HEK293 (cell line): ENCODE measurements around the gene SPRY4.
"Not testable (repeated sequence)": the region's sequence is repeated elsewhere in the genome, so short reads cannot be mapped to it uniquely, and the experiment has no call there.

Experiments
- SP2 ChIP-seq: fragments of 450-650 bp; formaldehyde crosslinking; IDR thresholded peaks from 2 replicates; pipeline ENCODE4 v1.5.1; 2016; ENCODE audit warnings: missing biosample characterization, missing genetic modification characterization
- ZNF423 ChIP-seq: fragments of 450-650 bp; formaldehyde crosslinking; IDR thresholded peaks from 2 replicates; pipeline ENCODE4 v1.5.1; 2016; ENCODE audit warnings: missing biosample characterization, missing genetic modification characterization
- TF ChIP-seq, protein P1 (sequence below): fragments of 450-650 bp; formaldehyde crosslinking; IDR thresholded peaks from 2 replicates; pipeline ENCODE4 v1.5.1; 2016; ENCODE audit warnings: missing biosample characterization, missing genetic modification characterization
- TF ChIP-seq, protein P2 (sequence below): fragments of 450-650 bp; formaldehyde crosslinking; IDR thresholded peaks from 2 replicates; pipeline ENCODE4 v1.5.1; 2016; ENCODE audit warnings: missing biosample characterization, missing genetic modification characterization

DNA sequence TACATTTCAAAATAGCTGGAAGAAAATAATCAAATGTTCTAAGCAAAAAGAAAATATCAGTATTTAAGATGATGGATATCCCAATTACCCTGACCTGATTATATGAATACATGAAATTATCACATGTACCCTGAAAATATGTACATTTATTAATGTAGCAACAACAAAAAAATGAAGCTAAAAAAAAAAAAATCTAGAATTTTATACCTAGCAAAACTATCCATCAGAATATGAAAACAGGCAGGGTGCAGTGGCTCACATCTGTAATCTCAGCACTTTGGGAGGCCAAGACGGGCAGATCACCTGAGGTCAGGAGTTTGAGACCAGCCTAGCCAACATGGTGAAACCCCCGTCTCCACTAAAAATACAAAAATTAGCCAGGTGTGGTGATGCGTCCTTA, 20.1 kb upstream of the SPRY4 start:
- TF ChIP-seq, protein P1, sequence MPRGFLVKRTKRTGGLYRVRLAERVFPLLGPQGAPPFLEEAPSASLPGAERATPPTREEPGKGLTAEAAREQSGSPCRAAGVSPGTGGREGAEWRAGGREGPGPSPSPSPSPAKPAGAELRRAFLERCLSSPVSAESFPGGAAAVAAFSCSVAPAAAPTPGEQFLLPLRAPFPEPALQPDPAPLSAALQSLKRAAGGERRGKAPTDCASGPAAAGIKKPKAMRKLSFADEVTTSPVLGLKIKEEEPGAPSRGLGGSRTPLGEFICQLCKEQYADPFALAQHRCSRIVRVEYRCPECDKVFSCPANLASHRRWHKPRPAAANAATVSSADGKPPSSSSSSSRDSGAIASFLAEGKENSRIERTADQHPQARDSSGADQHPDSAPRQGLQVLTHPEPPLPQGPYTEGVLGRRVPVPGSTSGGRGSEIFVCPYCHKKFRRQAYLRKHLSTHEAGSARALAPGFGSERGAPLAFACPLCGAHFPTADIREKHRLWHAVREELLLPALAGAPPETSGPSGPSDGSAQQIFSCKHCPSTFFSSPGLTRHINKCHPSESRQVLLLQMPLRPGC (tag by site-specific recombination), result not testable (repeated sequence)
- TF ChIP-seq ZNF423 (tag by site-specific recombination); SP2: not testable (repeated sequence)
- TF ChIP-seq, protein P2, sequence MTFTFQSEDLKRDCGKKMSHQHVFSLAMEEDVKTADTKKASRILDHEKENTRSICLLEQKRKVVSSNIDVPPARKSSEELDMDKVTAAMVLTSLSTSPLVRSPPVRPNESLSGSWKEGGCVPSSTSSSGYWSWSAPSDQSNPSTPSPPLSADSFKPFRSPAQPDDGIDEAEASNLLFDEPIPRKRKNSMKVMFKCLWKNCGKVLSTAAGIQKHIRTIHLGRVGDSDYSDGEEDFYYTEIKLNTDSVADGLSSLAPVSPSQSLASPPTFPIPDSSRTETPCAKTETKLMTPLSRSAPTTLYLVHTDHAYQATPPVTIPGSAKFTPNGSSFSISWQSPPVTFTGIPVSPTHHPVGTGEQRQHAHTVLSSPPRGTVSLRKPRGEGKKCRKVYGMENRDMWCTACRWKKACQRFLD (tag by site-specific recombination), result not testable (repeated sequence)
